AG04450 (cell line): ENCODE data around the gene ZMYND8. TPM values are rescaled to one million over a fixed set of nuclear protein-coding genes. Genes with fewer than 3 reads are reported as not detected.

Source experiments
- CTCF ChIA-PET: fragments of 300-600, 350-600 bp; formaldehyde crosslinking; extraction: SDS; loops from one replicate; lab custom pipeline; 2022; ENCODE audit warnings: antibody characterized with exemption, inconsistent platforms; lab: Charles Lee
- POLR2A ChIA-PET: fragments of 350-600 bp; formaldehyde crosslinking; extraction: SDS; loops from one replicate; lab custom pipeline; 2021; ENCODE audit warnings: antibody characterized with exemption, inconsistent platforms; lab: Yijun Ruan, JAX
- DNase-seq: peaks from one replicate; pipeline ENCODE4 v3.0.0-alpha.2; 2011; ENCODE audit warnings: low read depth, low spot score
- H3K27ac ChIP-seq: one replicate; pipeline ENCODE4 v1.5.1; 2012; ENCODE audit warnings: low read depth, low read length, control low read depth
- H3K27me3 ChIP-seq: one replicate; pipeline ENCODE4 v1.6.0; 2012; ENCODE audit warnings: low read length; ENCODE audit not compliant: control insufficient read depth, insufficient read depth
- H3K4me3 ChIP-seq: 2 replicates; pipeline ENCODE4 v1.5.1; 2011; ENCODE audit warnings: mild to moderate bottlenecking, low read depth, low read length, control low read depth
- H3K9me3 ChIP-seq: 2 replicates; pipeline ENCODE4 v1.5.1; 2012; ENCODE audit warnings: low read length; ENCODE audit not compliant: control insufficient read depth, insufficient read depth
- polyA plus RNA-seq: library from polyadenylated mRNA; depleted of rRNA; stranded (reverse); fragments of >200 nt; gene quantifications from 2 replicates; pipeline ENCODE4 v1.2.3, GENCODE V29; 2011
- TF ChIP-seq, protein P1 (sequence below): IDR thresholded peaks from 2 replicates; pipeline ENCODE4 v1.5.1; 2011; ENCODE audit warnings: low read depth, low read length, control low read depth, inconsistent platforms

ZMYND8 gene
- polyA plus RNA-seq, 1 experiment, result 23.1 TPM

DNA sequence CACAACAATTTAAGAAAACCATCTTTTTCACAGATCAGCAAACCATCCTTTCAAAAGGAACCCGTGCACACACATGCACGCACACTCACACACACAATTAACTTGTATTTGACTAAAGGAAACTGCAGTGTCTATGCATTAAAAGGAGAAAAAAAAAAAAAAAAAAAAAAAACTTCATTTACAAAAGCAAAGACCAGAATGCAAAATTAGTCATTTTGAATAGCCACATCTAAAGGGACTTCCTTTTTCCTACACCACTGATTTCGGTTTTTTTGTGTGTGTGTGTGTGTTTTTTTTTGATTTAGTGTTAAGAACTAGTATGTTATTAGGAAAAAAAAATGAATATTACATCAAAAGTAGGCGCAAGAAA is 6.3 kb downstream of the ZMYND8 start:
- Histone ChIP-seq H3K9me3 (no peaks in the 10 kb centered on the region), H3K27ac (peak overlapping the region; percentile 43), H3K4me3 (no peak overlapping the region), H3K27me3 (no peaks in the 10 kb centered on the region)
- POLR2A ChIA-PET, result interaction anchor here (0.9 kb wide), 1 partner anchor 9 kb away, joined by 5 read pairs; no protein-coding TSS in a partner anchor
- no peak for DNase-seq
- TF ChIP-seq, protein P1, sequence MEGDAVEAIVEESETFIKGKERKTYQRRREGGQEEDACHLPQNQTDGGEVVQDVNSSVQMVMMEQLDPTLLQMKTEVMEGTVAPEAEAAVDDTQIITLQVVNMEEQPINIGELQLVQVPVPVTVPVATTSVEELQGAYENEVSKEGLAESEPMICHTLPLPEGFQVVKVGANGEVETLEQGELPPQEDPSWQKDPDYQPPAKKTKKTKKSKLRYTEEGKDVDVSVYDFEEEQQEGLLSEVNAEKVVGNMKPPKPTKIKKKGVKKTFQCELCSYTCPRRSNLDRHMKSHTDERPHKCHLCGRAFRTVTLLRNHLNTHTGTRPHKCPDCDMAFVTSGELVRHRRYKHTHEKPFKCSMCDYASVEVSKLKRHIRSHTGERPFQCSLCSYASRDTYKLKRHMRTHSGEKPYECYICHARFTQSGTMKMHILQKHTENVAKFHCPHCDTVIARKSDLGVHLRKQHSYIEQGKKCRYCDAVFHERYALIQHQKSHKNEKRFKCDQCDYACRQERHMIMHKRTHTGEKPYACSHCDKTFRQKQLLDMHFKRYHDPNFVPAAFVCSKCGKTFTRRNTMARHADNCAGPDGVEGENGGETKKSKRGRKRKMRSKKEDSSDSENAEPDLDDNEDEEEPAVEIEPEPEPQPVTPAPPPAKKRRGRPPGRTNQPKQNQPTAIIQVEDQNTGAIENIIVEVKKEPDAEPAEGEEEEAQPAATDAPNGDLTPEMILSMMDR, result no peak
- CTCF ChIA-PET, result interaction anchor here (1.9 to 3.3 kb wide), 2 partner anchors 34 to 77 kb away, joined by 6 to 23 read pairs; no protein-coding TSS in a partner anchor

- POLR2A ChIA-PET, result no interaction called here
- TF ChIP-seq, protein P1, result no peak
- H3K27me3 ChIP-seq, result no peaks in the 10 kb centered on the region
- H3K27ac ChIP-seq, result peak overlapping the region; percentile 43
- no peaks in the 10 kb centered on the region for H3K9me3 ChIP-seq
- CTCF ChIA-PET, result interaction anchor here (1.9 to 3.3 kb wide), 2 partner anchors 34 to 76 kb away, joined by 6 to 23 read pairs; no protein-coding TSS in a partner anchor
- peak overlapping the region; percentile 21; the same call in 1 of the 2 replicates for H3K4me3 ChIP-seq
- DNase-seq, result no peak
Measured at GRCh38 chr20:47349365-47350180, 6.9 kb downstream of the ZMYND8 start.

DNA sequence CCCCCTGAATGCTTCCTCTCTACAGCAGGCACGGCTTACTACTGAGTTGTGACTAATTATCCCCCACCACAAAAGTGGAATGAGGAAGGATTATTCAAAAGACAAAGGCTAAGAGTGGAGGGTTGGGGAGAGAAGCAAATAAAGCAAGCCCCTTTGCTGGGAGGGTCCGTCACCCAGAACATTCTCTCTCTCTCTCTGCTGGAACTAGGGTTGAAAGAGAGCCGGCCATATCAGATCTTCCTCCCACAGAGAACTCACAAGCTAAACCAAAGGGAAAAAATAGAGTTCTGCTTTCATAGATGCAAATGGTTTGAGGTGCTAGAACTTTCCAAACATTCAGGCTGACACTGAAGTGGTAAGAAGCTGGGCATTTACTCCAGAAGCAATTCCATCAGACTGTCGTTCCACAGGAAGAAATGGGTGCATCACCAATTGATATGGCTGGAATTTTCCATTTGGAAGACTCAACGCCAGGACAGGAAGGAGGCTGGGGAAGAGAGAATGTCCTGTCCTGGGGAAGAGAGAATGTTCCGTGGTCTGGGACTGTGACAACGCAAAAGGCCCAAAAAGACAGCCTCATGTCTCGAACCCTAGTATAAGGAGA is 7.9 kb downstream of the ZMYND8 start:
- POLR2A ChIA-PET, result interaction anchor here (0.7 kb wide), 1 partner anchor 8 kb away, joined by 3 read pairs; the partner anchor contains the start of gene ZMYND8
- Histone ChIP-seq H3K27ac (no peak overlapping the region), H3K4me3 (no peak overlapping the region), H3K27me3 (no peaks in the 10 kb centered on the region), H3K9me3 (no peaks in the 10 kb centered on the region)
- TF ChIP-seq, protein P1, result no peak
- CTCF ChIA-PET, result interaction anchor here (1.3 to 3.3 kb wide), 3 partner anchors 35 to 76 kb away, joined by 9 to 23 read pairs (median 10); no protein-coding TSS in a partner anchor
- no peak for DNase-seq

- TF ChIP-seq, protein P1, result no peak
- no peak overlapping the region for H3K4me3 ChIP-seq
- ChIA-PET POLR2A (interaction anchor here (0.6 to 0.7 kb wide), 3 partner anchors 9 to 107 kb away, joined by 3 to 4 read pairs (median 3); partner anchors contain the start of gene ZMYND8), CTCF (interaction anchor here (1.3 to 2.4 kb wide), 2 partner anchors 36 to 75 kb away, joined by 9 to 10 read pairs; no protein-coding TSS in a partner anchor)
- H3K9me3 ChIP-seq, result no peaks in the 10 kb centered on the region
- H3K27ac ChIP-seq, result no peak overlapping the region
- no peaks in the 10 kb centered on the region for H3K27me3 ChIP-seq
- DNase-seq, result no peak
Measured at GRCh38 chr20:47347661-47348435, 8.7 kb downstream of the ZMYND8 start.
